SK-N-SH (cell line): ENCODE results near the gene PRPF6. TPM values are rescaled to one million over a fixed set of nuclear protein-coding genes. Genes with fewer than 3 reads are reported as not detected.
A peak's percentile ranks its signal among the peaks of the same experiment; 100 is the strongest.

Experiments used
- CTCF ChIA-PET: fragments of 300-600, 350-600 bp; formaldehyde crosslinking; extraction: SDS; loops from one replicate; lab custom pipeline; 2021; lab: Yijun Ruan, JAX
- POLR2A ChIA-PET: fragments of 350-600 bp; sonication (Branson Sonifier 250); formaldehyde crosslinking; extraction: SDS; loops from one replicate; lab custom pipeline; 2020; ENCODE audit warnings: antibody characterized with exemption, inconsistent platforms; lab: Yijun Ruan, JAX
- DNase-seq: peaks from one replicate; pipeline ENCODE4 v3.0.0; 2012
- H2AFZ ChIP-seq: fragments of 200-600 bp; sonication (generic); 2 replicates; pipeline ENCODE4 v1.8.1; 2016; ENCODE audit warnings: antibody characterized with exemption, mild to moderate bottlenecking, low read depth
- H3F3A ChIP-seq: fragments of 200-600 bp; sonication (generic); replicated peaks from 2 replicates; pipeline ENCODE3; 2016; ENCODE audit warnings: antibody characterized with exemption, mild to moderate bottlenecking; ENCODE audit not compliant: insufficient read depth
- H3K27ac ChIP-seq, 2 experiments: fragments of 200-500 bp in 1 of 2; fragments of 200-600 bp in 1 of 2; sonication (Bioruptor generic) in 1 of 2; sonication (generic), shearing (Covaris generic) in 1 of 2; 2 replicates each; pipeline versions ENCODE4 v1.5.1 to v1.6.1; 2014 to 2016; ENCODE audit warnings: low read depth in 2 of 2, inconsistent platforms in 1 of 2, low read length in 1 of 2, mild to moderate bottlenecking in 1 of 2, mixed read lengths in 1 of 2
- H3K27me3 ChIP-seq: fragments of 200-600 bp; sonication (generic), shearing (Covaris generic); 2 replicates; pipeline ENCODE4 v1.6.1; 2016; ENCODE audit warnings: mixed run types; ENCODE audit not compliant: insufficient read depth
- H3K36me3 ChIP-seq, 2 experiments: fragments of 200-500 bp in 1 of 2; fragments of 200-600 bp in 1 of 2; sonication (Bioruptor generic) in 1 of 2; sonication (generic) in 1 of 2; replicated peaks in 1 of 2; 2 replicates each; pipeline versions ENCODE3 to v1.5.1; 2014 to 2016; ENCODE audit warnings: low read length in 1 of 2, mild to moderate bottlenecking in 1 of 2; ENCODE audit not compliant: insufficient read depth in 2 of 2, control insufficient read depth in 1 of 2
- H3K4me1 ChIP-seq, 2 experiments: fragments of 200-500 bp in 1 of 2; fragments of 200-600 bp in 1 of 2; sonication (Bioruptor generic) in 1 of 2; sonication (generic), shearing (Covaris generic) in 1 of 2; 2 replicates each; pipeline versions ENCODE4 v1.5.1 to v1.6.1; 2014 to 2016; ENCODE audit warnings: low read depth in 1 of 2, low read length in 1 of 2, mixed run types in 1 of 2; ENCODE audit not compliant: insufficient read depth in 2 of 2, control insufficient read depth in 1 of 2
- H3K4me2 ChIP-seq: fragments of 200-600 bp; sonication (generic), shearing (Covaris generic); 2 replicates; pipeline ENCODE4 v1.6.1; 2017; ENCODE audit warnings: mixed run types
- H3K4me3 ChIP-seq, 2 experiments: fragments of 200-500 bp in 1 of 2; fragments of 200-600 bp in 1 of 2; sonication (Bioruptor generic) in 1 of 2; sonication (generic), shearing (Covaris generic) in 1 of 2; 2 replicates each; pipeline versions ENCODE4 v1.5.1 to v1.8.1; 2014 to 2016; ENCODE audit warnings: low read depth in 2 of 2, inconsistent platforms in 1 of 2, low read length in 1 of 2, mild to moderate bottlenecking in 1 of 2, mixed read lengths in 1 of 2, moderate library complexity in 1 of 2
- H3K79me2 ChIP-seq: fragments of 200-600 bp; sonication (generic); 2 replicates; pipeline ENCODE4 v1.8.1; 2017; ENCODE audit warnings: mild to moderate bottlenecking; ENCODE audit not compliant: insufficient read depth
- H3K9ac ChIP-seq: fragments of 200-600 bp; sonication (generic); 2 replicates; pipeline ENCODE4 v1.6.1; 2017; ENCODE audit warnings: mixed run types
- H3K9me2 ChIP-seq: fragments of 200-600 bp; sonication (generic); 2 replicates; pipeline ENCODE4 v1.6.1; 2017; ENCODE audit warnings: mixed run types
- H3K9me3 ChIP-seq: fragments of 200-600 bp; sonication (generic); 2 replicates; pipeline ENCODE4 v1.6.1; 2017; ENCODE audit warnings: mixed run types, mild to moderate bottlenecking, moderate library complexity
- H4K20me1 ChIP-seq: fragments of 200-600 bp; sonication (generic); 2 replicates; pipeline ENCODE4 v1.6.1; 2017; ENCODE audit warnings: mild to moderate bottlenecking, mixed run types; ENCODE audit not compliant: insufficient read depth
- ELF1 ChIP-seq: IDR thresholded peaks from 2 replicates; pipeline ENCODE4 v1.4.0; 2012
- EP300 ChIP-seq, 2 experiments: IDR thresholded peaks; 2 replicates each; pipeline versions ENCODE4 v1.4.0 to v1.6.1; 2012; ENCODE audit warnings: borderline replicate concordance in 1 of 2, low read depth in 1 of 2, low read length in 1 of 2
- EZH2phosphoT487 ChIP-seq: fragments of 200-600 bp; sonication (generic); IDR thresholded peaks from 2 replicates; pipeline ENCODE4 v1.6.1; 2017; ENCODE audit warnings: low read depth, mixed run types, mild to moderate bottlenecking, antibody characterized with exemption, moderate library complexity, borderline replicate concordance
- FOXM1 ChIP-seq: IDR thresholded peaks from 2 replicates; pipeline ENCODE4 v1.4.0; 2012; ENCODE audit warnings: low read depth, mild to moderate bottlenecking
- GABPA ChIP-seq: IDR thresholded peaks from 2 replicates; pipeline ENCODE4 v1.4.0; 2012; ENCODE audit warnings: low read depth, mild to moderate bottlenecking
- JUND ChIP-seq: IDR thresholded peaks from 2 replicates; pipeline ENCODE4 v1.4.0; 2012
- RAD21 ChIP-seq: IDR thresholded peaks from 2 replicates; pipeline ENCODE4 v1.6.1; 2012; ENCODE audit warnings: mild to moderate bottlenecking, low read length
- RFX5 ChIP-seq: IDR thresholded peaks from 2 replicates; pipeline ENCODE4 v1.6.1; 2012; ENCODE audit warnings: mild to moderate bottlenecking, improper control_type of control experiment, low read length
- RXRA ChIP-seq: IDR thresholded peaks from 2 replicates; pipeline ENCODE4 v1.4.0; 2012; ENCODE audit warnings: low read depth, mild to moderate bottlenecking, borderline replicate concordance
- TEAD4 ChIP-seq: IDR thresholded peaks from 2 replicates; pipeline ENCODE4 v1.4.0; 2012; ENCODE audit warnings: mild to moderate bottlenecking, borderline replicate concordance; ENCODE audit not compliant: insufficient read depth
- WGBS: methylation state at CpG from one replicate; pipeline ENCODE4 v1.1.6; 2017; ENCODE audit warnings: low lambda C conversion rate; 5-methylcytosine and 5-hydroxymethylcytosine counted together
- polyA plus RNA-seq, 3 experiments: library from polyadenylated mRNA; depleted of rRNA; stranded (reverse); fragments of >200 nt; gene quantifications; 2 replicates each; pipeline ENCODE4 v1.2.3, GENCODE V29; 2012
- TF ChIP-seq, protein P1 (sequence below): fragments of 150-350 bp; IDR thresholded peaks from 2 replicates; pipeline ENCODE4 v1.6.1; 2016; ENCODE audit warnings: mild to moderate bottlenecking, low read depth, low read length
- TF ChIP-seq, protein P2 (sequence below): IDR thresholded peaks from 2 replicates; pipeline ENCODE4 v1.4.0; 2012; ENCODE audit warnings: low read depth, borderline replicate concordance
- TF ChIP-seq, protein P3 (sequence below): IDR thresholded peaks from 2 replicates; pipeline ENCODE4; 2012
- TF ChIP-seq, protein P4 (sequence below): fragments of 200-600 bp; sonication (generic); IDR thresholded peaks from 2 replicates; pipeline ENCODE4 v1.6.1; 2017; ENCODE audit warnings: antibody characterized with exemption, mild to moderate bottlenecking, moderate library complexity
- TF ChIP-seq, protein P5 (sequence below): IDR thresholded peaks from 2 replicates; pipeline ENCODE4 v1.4.0; 2012; ENCODE audit warnings: low read depth, borderline replicate concordance
- TF ChIP-seq, protein P6 (sequence below): IDR thresholded peaks from 2 replicates; pipeline ENCODE4 v1.4.0; 2012; ENCODE audit warnings: low read depth

PRPF6 gene
- polyA plus RNA-seq, 1 of the 3 experiments (the other 2 are of a cell fraction), result 59.1 TPM

DNA sequence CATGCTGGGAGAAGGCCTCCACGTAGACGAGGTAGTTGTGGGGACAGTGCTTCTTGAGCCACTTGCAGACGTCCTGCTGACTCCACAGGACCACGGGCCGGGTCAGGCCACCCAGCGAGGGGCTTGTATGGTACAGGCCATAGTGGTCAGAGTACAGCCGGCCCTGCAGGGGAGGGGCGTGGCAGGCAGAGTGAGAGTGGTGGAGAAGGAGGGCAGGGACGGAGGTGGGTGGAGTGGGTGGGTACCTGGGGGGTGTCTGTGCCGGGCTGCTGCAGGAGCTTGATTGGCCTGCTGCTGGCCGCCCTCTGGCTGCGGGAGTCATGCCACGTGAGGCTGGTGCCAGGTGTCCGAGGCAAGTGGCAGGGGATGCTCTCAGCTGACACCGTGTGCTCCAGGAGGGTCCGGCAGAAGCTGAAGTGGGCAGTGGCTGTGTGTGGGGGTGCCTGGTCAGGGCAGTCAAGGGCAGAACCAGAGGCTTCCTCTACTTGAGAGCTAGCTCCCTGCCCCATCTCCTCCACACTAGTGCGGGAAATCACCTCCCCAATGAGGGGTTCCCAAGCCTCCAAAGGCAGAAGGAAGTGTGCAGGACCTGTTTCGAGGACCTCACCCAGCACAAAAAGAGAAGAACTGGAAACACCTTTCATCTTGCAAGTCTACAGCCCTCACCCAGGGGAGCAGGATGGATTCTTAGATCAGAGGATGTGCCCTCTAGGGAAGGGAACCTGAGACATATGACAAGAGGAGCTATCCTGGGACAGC, 3.8 kb upstream of the PRPF6 start:
- Histone ChIP-seq H3K9me3 (no peaks in the 10 kb centered on the region), H4K20me1 (no peaks in the 10 kb centered on the region), H3K9ac (no peak overlapping the region), H2AFZ (no peak overlapping the region), H3F3A (peaks cover 11% of the 10 kb centered on the region), H3K4me2 (peak overlapping the region; percentile 89; the same call in 1 of the 2 replicates), H3K36me3 (no peaks in the 10 kb centered on the region), H3K4me1 (peaks cover 12 to 24% of the 10 kb centered on the region in 2 experiments), H3K27me3 (no peaks in the 10 kb centered on the region), H3K4me3 (no peak overlapping the region), H3K27ac (no peak overlapping the region), H3K9me2 (no peaks in the 10 kb centered on the region), H3K79me2 (peaks cover 11% of the 10 kb centered on the region)
- ChIA-PET POLR2A (interaction anchor here (0.8 kb wide), 1 partner anchor 85 kb away, joined by 3 read pairs; no protein-coding TSS in a partner anchor), CTCF (interaction anchor here (1.9 kb wide), 1 partner anchor 202 kb away, joined by 9 read pairs; no protein-coding TSS in a partner anchor)
- 93% methylated on average over 9 of the region's 18 CpGs for WGBS
- peak; percentile 9 for DNase-seq
- TF ChIP-seq RAD21 (no peak), RXRA (no peak), EP300 (IDR thresholded peaks at IDR 0.05; ENCODE audit: borderline replicate concordance in 1 of 2, low read depth in 1 of 2, low read length in 1 of 2) (no peak), TEAD4 (no peak), RFX5 (no peak), ELF1 (no peak), GABPA (no peak), EZH2phosphoT487 (no peak), FOXM1 (no peak), JUND (no peak)
- TF ChIP-seq, protein P1, sequence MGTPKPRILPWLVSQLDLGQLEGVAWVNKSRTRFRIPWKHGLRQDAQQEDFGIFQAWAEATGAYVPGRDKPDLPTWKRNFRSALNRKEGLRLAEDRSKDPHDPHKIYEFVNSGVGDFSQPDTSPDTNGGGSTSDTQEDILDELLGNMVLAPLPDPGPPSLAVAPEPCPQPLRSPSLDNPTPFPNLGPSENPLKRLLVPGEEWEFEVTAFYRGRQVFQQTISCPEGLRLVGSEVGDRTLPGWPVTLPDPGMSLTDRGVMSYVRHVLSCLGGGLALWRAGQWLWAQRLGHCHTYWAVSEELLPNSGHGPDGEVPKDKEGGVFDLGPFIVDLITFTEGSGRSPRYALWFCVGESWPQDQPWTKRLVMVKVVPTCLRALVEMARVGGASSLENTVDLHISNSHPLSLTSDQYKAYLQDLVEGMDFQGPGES, result no peak
- TF ChIP-seq, protein P2, sequence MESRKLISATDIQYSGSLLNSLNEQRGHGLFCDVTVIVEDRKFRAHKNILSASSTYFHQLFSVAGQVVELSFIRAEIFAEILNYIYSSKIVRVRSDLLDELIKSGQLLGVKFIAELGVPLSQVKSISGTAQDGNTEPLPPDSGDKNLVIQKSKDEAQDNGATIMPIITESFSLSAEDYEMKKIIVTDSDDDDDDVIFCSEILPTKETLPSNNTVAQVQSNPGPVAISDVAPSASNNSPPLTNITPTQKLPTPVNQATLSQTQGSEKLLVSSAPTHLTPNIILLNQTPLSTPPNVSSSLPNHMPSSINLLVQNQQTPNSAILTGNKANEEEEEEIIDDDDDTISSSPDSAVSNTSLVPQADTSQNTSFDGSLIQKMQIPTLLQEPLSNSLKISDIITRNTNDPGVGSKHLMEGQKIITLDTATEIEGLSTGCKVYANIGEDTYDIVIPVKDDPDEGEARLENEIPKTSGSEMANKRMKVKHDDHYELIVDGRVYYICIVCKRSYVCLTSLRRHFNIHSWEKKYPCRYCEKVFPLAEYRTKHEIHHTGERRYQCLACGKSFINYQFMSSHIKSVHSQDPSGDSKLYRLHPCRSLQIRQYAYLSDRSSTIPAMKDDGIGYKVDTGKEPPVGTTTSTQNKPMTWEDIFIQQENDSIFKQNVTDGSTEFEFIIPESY, result no peak
- TF ChIP-seq, protein P3, sequence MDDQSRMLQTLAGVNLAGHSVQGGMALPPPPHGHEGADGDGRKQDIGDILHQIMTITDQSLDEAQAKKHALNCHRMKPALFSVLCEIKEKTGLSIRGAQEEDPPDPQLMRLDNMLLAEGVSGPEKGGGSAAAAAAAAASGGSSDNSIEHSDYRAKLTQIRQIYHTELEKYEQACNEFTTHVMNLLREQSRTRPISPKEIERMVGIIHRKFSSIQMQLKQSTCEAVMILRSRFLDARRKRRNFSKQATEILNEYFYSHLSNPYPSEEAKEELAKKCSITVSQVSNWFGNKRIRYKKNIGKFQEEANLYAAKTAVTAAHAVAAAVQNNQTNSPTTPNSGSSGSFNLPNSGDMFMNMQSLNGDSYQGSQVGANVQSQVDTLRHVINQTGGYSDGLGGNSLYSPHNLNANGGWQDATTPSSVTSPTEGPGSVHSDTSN, result no peak
- TF ChIP-seq, protein P4, sequence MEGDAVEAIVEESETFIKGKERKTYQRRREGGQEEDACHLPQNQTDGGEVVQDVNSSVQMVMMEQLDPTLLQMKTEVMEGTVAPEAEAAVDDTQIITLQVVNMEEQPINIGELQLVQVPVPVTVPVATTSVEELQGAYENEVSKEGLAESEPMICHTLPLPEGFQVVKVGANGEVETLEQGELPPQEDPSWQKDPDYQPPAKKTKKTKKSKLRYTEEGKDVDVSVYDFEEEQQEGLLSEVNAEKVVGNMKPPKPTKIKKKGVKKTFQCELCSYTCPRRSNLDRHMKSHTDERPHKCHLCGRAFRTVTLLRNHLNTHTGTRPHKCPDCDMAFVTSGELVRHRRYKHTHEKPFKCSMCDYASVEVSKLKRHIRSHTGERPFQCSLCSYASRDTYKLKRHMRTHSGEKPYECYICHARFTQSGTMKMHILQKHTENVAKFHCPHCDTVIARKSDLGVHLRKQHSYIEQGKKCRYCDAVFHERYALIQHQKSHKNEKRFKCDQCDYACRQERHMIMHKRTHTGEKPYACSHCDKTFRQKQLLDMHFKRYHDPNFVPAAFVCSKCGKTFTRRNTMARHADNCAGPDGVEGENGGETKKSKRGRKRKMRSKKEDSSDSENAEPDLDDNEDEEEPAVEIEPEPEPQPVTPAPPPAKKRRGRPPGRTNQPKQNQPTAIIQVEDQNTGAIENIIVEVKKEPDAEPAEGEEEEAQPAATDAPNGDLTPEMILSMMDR, result no peak
- TF ChIP-seq, protein P5, sequence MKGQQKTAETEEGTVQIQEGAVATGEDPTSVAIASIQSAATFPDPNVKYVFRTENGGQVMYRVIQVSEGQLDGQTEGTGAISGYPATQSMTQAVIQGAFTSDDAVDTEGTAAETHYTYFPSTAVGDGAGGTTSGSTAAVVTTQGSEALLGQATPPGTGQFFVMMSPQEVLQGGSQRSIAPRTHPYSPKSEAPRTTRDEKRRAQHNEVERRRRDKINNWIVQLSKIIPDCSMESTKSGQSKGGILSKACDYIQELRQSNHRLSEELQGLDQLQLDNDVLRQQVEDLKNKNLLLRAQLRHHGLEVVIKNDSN, result no peak
- TF ChIP-seq, protein P6, sequence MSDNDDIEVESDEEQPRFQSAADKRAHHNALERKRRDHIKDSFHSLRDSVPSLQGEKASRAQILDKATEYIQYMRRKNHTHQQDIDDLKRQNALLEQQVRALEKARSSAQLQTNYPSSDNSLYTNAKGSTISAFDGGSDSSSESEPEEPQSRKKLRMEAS, result no peak
